Fibroblast of lung (primary cell): ENCODE data around the gene ENTPD3. TPM values are rescaled to one million over a fixed set of nuclear protein-coding genes. Genes with fewer than 3 reads are reported as not detected.

Source experiments
- DNase-seq, 2 donors: peaks; one replicate each; pipeline versions ENCODE4 v3.0.0 to v3.0.0-alpha.2; 2010; ENCODE audit warnings: low read depth in 2 of 2
- H2AFZ ChIP-seq: 2 replicates; pipeline ENCODE4 v1.5.1; 2012; ENCODE audit warnings: low read length, control low read depth, inconsistent platforms
- H3K27ac ChIP-seq: 2 replicates; pipeline ENCODE4 v1.5.1; 2011; ENCODE audit warnings: low read length, control low read depth; ENCODE audit not compliant: insufficient read depth
- H3K27me3 ChIP-seq: 2 replicates; pipeline ENCODE4 v1.5.1; 2011; ENCODE audit warnings: mild to moderate bottlenecking, low read length; ENCODE audit not compliant: control insufficient read depth, insufficient read depth
- H3K36me3 ChIP-seq: 2 replicates; pipeline ENCODE4 v1.5.1; 2011; ENCODE audit warnings: low read length; ENCODE audit not compliant: control insufficient read depth, insufficient read depth
- H3K4me1 ChIP-seq: 2 replicates; pipeline ENCODE4 v1.5.1; 2011; ENCODE audit warnings: low read length; ENCODE audit not compliant: control insufficient read depth, insufficient read depth; ENCODE audit errors: extremely low read depth
- H3K4me2 ChIP-seq: 2 replicates; pipeline ENCODE4 v1.5.1; 2011; ENCODE audit warnings: low read length, control low read depth; ENCODE audit not compliant: insufficient read depth; ENCODE audit errors: extremely low read depth
- H3K4me3 ChIP-seq, 4 experiments: fragments of 200-600 bp in 1 of 4; sonication (generic) in 1 of 4; replicated peaks in 1 of 4; 2 replicates each; pipeline ENCODE4 v1.5.1; 2011 to 2016; ENCODE audit warnings: low read length in 4 of 4, low read depth in 3 of 4, mild to moderate bottlenecking in 3 of 4, control low read depth in 2 of 4, inconsistent platforms in 1 of 4, mixed read lengths in 1 of 4; ENCODE audit not compliant: insufficient read depth in 1 of 4; ENCODE audit errors: control extremely low read depth in 1 of 4
- H3K79me2 ChIP-seq: 2 replicates; pipeline ENCODE4 v1.5.1; 2012; ENCODE audit warnings: mild to moderate bottlenecking, low read length, inconsistent platforms; ENCODE audit not compliant: control insufficient read depth, insufficient read depth
- H3K9ac ChIP-seq: 2 replicates; pipeline ENCODE4 v1.5.1; 2011; ENCODE audit warnings: mild to moderate bottlenecking, low read length, control low read depth; ENCODE audit not compliant: insufficient read depth
- H3K9me3 ChIP-seq: 2 replicates; pipeline ENCODE4 v1.5.1; 2012; ENCODE audit warnings: low read depth, low read length; ENCODE audit not compliant: control insufficient read depth, insufficient read depth
- H4K20me1 ChIP-seq: 2 replicates; pipeline ENCODE4 v1.5.1; 2011; ENCODE audit warnings: low read length; ENCODE audit not compliant: control insufficient read depth, insufficient read depth; ENCODE audit errors: extremely low read depth
- EZH2 ChIP-seq: IDR thresholded peaks from 2 replicates; pipeline ENCODE4 v1.5.1; 2012; ENCODE audit warnings: low read length, control low read depth, mild to moderate bottlenecking; ENCODE audit errors: missing control alignments
- polyA plus RNA-seq, 2 donors: library from polyadenylated mRNA; depleted of rRNA in 1 of 2; stranded (reverse) in 1 of 2; unstranded in 1 of 2; fragments of >200 nt; gene quantifications; 2 replicates each; pipeline ENCODE4 v1.2.1, GENCODE V29; 2011 to 2012; ENCODE audit warnings: missing spikeins in 1 of 2
- total RNA-seq: library from RNA; depleted of rRNA; stranded (reverse); fragments of >200 nt; gene quantifications from 2 replicates; pipeline ENCODE4 v1.2.1, GENCODE V29; 2014
- TF ChIP-seq, protein P1 (sequence below), 2 donors: IDR thresholded peaks in 1 of 2; conservative IDR thresholded peaks in 1 of 2; 1 replicate in 1 of 2; 2 replicates in 1 of 2; pipeline ENCODE4 v1.5.1; 2011 to 2012; ENCODE audit warnings: low read length in 2 of 2, control low read depth in 1 of 2, inconsistent platforms in 1 of 2, low read depth in 1 of 2, mild to moderate bottlenecking in 1 of 2

The ENTPD3 gene
- total and polyA plus RNA-seq, 2 donors (not counting 1 experiment from before 2014, with no cell fraction given): 0.05 TPM; not detected in 1

- H3K4me3 ChIP-seq: no peak overlapping the region
- no peak overlapping the region for H3K4me2 ChIP-seq
- peaks cover 10% of the 10 kb centered on the region for H3K36me3 ChIP-seq
- no peak overlapping the region for H2AFZ ChIP-seq
- peaks cover 7% of the 10 kb centered on the region for H3K79me2 ChIP-seq
- no peaks in the 10 kb centered on the region for H3K9me3 ChIP-seq
- no peak for TF ChIP-seq EZH2
- TF ChIP-seq, protein P1, sequence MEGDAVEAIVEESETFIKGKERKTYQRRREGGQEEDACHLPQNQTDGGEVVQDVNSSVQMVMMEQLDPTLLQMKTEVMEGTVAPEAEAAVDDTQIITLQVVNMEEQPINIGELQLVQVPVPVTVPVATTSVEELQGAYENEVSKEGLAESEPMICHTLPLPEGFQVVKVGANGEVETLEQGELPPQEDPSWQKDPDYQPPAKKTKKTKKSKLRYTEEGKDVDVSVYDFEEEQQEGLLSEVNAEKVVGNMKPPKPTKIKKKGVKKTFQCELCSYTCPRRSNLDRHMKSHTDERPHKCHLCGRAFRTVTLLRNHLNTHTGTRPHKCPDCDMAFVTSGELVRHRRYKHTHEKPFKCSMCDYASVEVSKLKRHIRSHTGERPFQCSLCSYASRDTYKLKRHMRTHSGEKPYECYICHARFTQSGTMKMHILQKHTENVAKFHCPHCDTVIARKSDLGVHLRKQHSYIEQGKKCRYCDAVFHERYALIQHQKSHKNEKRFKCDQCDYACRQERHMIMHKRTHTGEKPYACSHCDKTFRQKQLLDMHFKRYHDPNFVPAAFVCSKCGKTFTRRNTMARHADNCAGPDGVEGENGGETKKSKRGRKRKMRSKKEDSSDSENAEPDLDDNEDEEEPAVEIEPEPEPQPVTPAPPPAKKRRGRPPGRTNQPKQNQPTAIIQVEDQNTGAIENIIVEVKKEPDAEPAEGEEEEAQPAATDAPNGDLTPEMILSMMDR (conservative IDR thresholded peaks at IDR 0.05 in 1 of 2, IDR thresholded peaks at IDR 0.05 in 1 of 2; ENCODE audit: low read depth in 1 of 2, low read length in 2 of 2): no peak
- no peak overlapping the region for H3K9ac ChIP-seq
- H3K27ac ChIP-seq: no peak overlapping the region
- H3K27me3 ChIP-seq: no peaks in the 10 kb centered on the region
- H4K20me1 ChIP-seq: no peaks in the 10 kb centered on the region
- no peak for DNase-seq
- H3K4me1 ChIP-seq: no peaks in the 10 kb centered on the region
Observed at GRCh38 chr3:40464339-40465110, 77.5 kb downstream of the ENTPD3 start.

DNA sequence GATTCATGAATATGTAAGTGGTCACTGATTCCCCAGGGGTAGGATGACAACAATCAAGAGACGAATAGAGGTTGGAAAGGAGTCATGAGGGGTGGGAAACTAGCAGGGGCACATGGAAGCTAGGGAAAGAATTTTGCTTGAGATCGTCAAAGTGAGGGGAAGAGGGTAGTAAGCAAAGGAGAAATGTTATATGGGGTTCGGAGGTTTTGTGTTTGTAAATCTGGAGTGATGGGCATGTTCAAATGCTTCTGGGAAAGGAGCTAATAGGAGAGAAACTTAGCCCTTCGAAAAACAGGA, 78.1 kb downstream of the ENTPD3 start:
- Histone ChIP-seq H3K4me2 (no peak overlapping the region), H3K79me2 (peaks cover 4% of the 10 kb centered on the region), H2AFZ (no peak overlapping the region), H3K9me3 (no peaks in the 10 kb centered on the region), H3K27ac (no peak overlapping the region), H3K4me3 (no peak overlapping the region), H4K20me1 (no peaks in the 10 kb centered on the region), H3K36me3 (peaks cover 10% of the 10 kb centered on the region), H3K4me1 (no peaks in the 10 kb centered on the region), H3K27me3 (no peaks in the 10 kb centered on the region), H3K9ac (no peak overlapping the region)
- DNase-seq: no peak
- no peak for TF ChIP-seq EZH2
- TF ChIP-seq, protein P1 (conservative IDR thresholded peaks at IDR 0.05 in 1 of 2, IDR thresholded peaks at IDR 0.05 in 1 of 2; ENCODE audit: low read depth in 1 of 2, low read length in 2 of 2): no peak

DNA sequence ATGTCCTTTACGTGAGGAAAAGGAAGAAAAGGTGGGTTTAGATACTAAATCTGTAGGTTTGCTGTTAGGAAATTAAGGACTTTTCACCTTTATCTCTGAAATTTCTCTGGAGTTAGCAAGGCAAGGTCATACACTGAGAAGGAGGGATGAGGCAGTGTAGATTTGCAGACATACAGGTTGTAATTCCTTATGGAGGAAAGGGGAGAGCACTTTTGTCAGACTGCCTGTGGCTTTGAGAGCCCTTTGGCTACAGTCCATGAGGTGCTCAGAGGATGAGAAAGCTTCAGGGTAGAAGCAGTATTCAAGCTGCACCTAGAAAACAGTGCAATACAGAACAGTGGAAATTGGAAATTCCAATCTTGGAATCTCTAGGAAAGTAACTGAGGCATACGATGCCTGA, 78.5 kb downstream of the ENTPD3 start:
- no peaks in the 10 kb centered on the region for H3K9me3 ChIP-seq
- no peak for DNase-seq
- H3K36me3 ChIP-seq: peaks cover 10% of the 10 kb centered on the region
- H3K4me3 ChIP-seq: no peak overlapping the region
- H3K9ac ChIP-seq: no peak overlapping the region
- H3K79me2 ChIP-seq: peaks cover under 1% of the 10 kb centered on the region
- H3K27me3 ChIP-seq: no peaks in the 10 kb centered on the region
- H3K4me2 ChIP-seq: no peak overlapping the region
- TF ChIP-seq, protein P1 (conservative IDR thresholded peaks at IDR 0.05 in 1 of 2, IDR thresholded peaks at IDR 0.05 in 1 of 2; ENCODE audit: low read depth in 1 of 2, low read length in 2 of 2): no peak
- no peak for TF ChIP-seq EZH2
- no peak overlapping the region for H2AFZ ChIP-seq
- no peak overlapping the region for H3K27ac ChIP-seq
- no peaks in the 10 kb centered on the region for H3K4me1 ChIP-seq
- H4K20me1 ChIP-seq: no peaks in the 10 kb centered on the region
